AG04450 (cell line): Measurements from ENCODE around the gene INO80D. TPM values are rescaled to one million over a fixed set of nuclear protein-coding genes. Genes with fewer than 3 reads are reported as not detected.

Experiments
- CTCF ChIA-PET: fragments of 300-600, 350-600 bp; formaldehyde crosslinking; extraction: SDS; loops from one replicate; lab custom pipeline; 2022; ENCODE audit warnings: antibody characterized with exemption, inconsistent platforms; lab: Charles Lee
- POLR2A ChIA-PET: fragments of 350-600 bp; formaldehyde crosslinking; extraction: SDS; loops from one replicate; lab custom pipeline; 2021; ENCODE audit warnings: antibody characterized with exemption, inconsistent platforms; lab: Yijun Ruan, JAX
- DNase-seq: peaks from one replicate; pipeline ENCODE4 v3.0.0-alpha.2; 2011; ENCODE audit warnings: low read depth, low spot score
- H3K27ac ChIP-seq: one replicate; pipeline ENCODE4 v1.5.1; 2012; ENCODE audit warnings: low read depth, low read length, control low read depth
- H3K27me3 ChIP-seq: one replicate; pipeline ENCODE4 v1.6.0; 2012; ENCODE audit warnings: low read length; ENCODE audit not compliant: control insufficient read depth, insufficient read depth
- H3K4me3 ChIP-seq: 2 replicates; pipeline ENCODE4 v1.5.1; 2011; ENCODE audit warnings: mild to moderate bottlenecking, low read depth, low read length, control low read depth
- H3K9me3 ChIP-seq: 2 replicates; pipeline ENCODE4 v1.5.1; 2012; ENCODE audit warnings: low read length; ENCODE audit not compliant: control insufficient read depth, insufficient read depth
- polyA plus RNA-seq: library from polyadenylated mRNA; depleted of rRNA; stranded (reverse); fragments of >200 nt; gene quantifications from 2 replicates; pipeline ENCODE4 v1.2.3, GENCODE V29; 2011
- TF ChIP-seq, protein P1 (sequence below): IDR thresholded peaks from 2 replicates; pipeline ENCODE4 v1.5.1; 2011; ENCODE audit warnings: low read depth, low read length, control low read depth, inconsistent platforms

INO80D gene
- polyA plus RNA-seq, 1 experiment: 3.4 TPM

DNA sequence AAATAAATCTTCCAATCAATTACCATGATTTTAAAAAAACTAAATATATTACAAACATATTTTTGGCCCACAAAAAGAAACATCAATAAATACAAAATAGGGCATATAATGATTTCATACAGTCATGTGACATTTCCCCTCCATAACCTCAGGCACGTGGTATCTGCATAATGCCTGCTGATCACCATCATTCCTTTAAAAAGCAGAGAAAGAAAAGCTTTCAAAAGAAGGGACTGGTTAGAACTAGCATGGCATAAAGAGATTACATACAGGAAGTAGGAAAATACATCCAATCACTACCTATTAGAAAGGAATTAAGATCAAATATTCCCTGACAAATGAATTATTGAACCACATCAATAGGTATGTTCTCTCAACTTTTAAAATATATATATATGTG, 83.5 kb downstream of the INO80D start:
- POLR2A ChIA-PET: no interaction called here
- CTCF ChIA-PET: interaction anchor here (1.0 to 1.5 kb wide), 2 partner anchors 10 to 15 kb away, joined by 3 read pairs; no protein-coding TSS in a partner anchor
- H3K27me3 ChIP-seq: no peaks in the 10 kb centered on the region

DNA sequence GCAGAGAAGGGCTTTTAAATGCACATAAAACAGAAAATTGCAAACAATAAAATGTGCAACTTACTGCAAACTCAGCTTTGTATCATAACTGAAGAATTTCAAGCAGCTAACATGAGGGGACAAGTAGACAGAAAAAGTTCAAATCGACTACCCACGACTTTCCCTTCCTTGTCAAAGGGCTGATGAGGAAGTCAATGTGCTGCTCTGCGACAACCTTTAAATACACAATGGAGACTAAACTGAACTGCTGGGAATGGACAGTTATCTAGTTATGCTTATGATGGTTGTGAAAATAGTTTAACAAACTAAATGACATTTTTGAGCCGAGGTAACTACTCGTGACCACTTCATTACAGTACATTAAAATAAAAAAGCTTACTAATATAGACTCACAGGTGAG, 84.1 kb downstream of the INO80D start:
- ChIA-PET CTCF (interaction anchor here (1.0 to 1.5 kb wide), 2 partner anchors 10 to 16 kb away, joined by 3 read pairs; no protein-coding TSS in a partner anchor), POLR2A (no interaction called here)
- no peaks in the 10 kb centered on the region for H3K27me3 ChIP-seq
- no peak overlapping the region for H3K4me3 ChIP-seq
- H3K9me3 ChIP-seq: no peaks in the 10 kb centered on the region
- TF ChIP-seq, protein P1, sequence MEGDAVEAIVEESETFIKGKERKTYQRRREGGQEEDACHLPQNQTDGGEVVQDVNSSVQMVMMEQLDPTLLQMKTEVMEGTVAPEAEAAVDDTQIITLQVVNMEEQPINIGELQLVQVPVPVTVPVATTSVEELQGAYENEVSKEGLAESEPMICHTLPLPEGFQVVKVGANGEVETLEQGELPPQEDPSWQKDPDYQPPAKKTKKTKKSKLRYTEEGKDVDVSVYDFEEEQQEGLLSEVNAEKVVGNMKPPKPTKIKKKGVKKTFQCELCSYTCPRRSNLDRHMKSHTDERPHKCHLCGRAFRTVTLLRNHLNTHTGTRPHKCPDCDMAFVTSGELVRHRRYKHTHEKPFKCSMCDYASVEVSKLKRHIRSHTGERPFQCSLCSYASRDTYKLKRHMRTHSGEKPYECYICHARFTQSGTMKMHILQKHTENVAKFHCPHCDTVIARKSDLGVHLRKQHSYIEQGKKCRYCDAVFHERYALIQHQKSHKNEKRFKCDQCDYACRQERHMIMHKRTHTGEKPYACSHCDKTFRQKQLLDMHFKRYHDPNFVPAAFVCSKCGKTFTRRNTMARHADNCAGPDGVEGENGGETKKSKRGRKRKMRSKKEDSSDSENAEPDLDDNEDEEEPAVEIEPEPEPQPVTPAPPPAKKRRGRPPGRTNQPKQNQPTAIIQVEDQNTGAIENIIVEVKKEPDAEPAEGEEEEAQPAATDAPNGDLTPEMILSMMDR: no peak
- no peak overlapping the region for H3K27ac ChIP-seq
- no peak for DNase-seq

More for the DNA sequence above, 83.5 kb downstream of the INO80D start:
- Histone ChIP-seq H3K27ac (no peak overlapping the region), H3K9me3 (no peaks in the 10 kb centered on the region), H3K4me3 (no peak overlapping the region)
- TF ChIP-seq, protein P1: no peak
- no peak for DNase-seq

DNA sequence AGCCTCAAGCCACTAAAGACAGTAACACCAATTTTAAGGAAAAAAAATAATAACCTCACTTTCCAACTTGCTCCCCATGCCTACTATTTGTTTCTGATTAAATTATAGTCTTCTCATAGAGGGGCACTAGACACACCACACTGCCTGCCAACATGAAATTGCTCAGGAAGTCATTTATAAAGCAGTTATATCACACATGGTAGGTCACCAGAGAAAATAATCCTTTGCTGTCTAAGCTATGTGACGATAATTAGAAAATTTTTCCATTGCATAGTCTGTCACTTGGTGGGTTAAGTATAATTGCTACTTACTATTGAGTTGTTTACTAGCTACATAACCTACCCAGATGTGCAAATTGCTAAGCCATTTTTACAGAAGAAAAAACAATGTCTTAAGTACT, 85.2 kb downstream of the INO80D start:
- ChIA-PET CTCF (interaction anchor here (1.5 kb wide), 1 partner anchor 17 kb away, joined by 3 read pairs; no protein-coding TSS in a partner anchor), POLR2A (no interaction called here)

DNA sequence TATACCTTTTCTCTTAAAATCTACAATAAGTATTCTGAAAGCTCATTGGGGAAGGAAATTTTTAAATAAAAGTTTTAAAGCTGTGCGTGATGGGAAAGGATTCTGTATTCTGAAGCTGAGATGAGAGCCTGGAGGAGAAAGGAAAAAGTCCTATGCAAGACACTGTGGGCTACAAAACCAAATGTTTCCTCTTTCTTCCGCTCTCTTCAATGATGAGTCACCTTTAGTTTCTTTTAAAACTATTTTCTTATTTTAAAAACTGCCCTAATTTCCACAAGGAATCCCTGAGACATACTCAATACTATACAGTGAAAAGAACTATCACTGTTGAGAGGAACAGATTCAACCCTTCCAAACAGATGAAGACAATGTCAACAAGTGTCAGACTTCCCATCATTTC, 87.4 kb downstream of the INO80D start:
- CTCF ChIA-PET: interaction anchor here (0.6 to 1.5 kb wide), 4 partner anchors 9 to 166 kb away, joined by 4 to 6 read pairs (median 4); no protein-coding TSS in a partner anchor
- no peak for DNase-seq
- TF ChIP-seq, protein P1: no peak
- H3K27me3 ChIP-seq: no peaks in the 10 kb centered on the region
- no peaks in the 10 kb centered on the region for H3K9me3 ChIP-seq
- POLR2A ChIA-PET: no interaction called here
- no peak overlapping the region for H3K4me3 ChIP-seq
- no peak overlapping the region for H3K27ac ChIP-seq

More for the DNA sequence above, 85.2 kb downstream of the INO80D start:
- DNase-seq: no peak
- TF ChIP-seq, protein P1: no peak
- H3K9me3 ChIP-seq: no peaks in the 10 kb centered on the region
- H3K27ac ChIP-seq: no peak overlapping the region
- H3K27me3 ChIP-seq: no peaks in the 10 kb centered on the region
- no peak overlapping the region for H3K4me3 ChIP-seq

DNA sequence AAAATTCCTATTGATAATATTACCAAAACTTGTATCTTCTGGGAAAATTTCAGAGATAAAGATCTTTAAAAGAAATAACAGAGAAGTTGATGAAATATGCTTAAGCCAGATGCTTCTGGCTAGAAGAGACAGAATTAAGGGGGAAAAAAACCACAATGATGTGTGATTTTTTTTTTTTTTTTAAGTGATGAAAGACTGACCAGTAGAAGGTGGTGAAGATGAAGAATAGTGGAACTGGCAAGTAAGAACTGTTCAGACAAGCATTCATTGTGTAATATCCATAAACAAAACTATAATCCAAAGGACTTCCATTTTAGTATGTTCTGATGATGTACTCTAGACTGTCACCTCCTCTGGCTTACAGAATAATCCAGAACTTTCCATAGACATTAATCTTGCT, 89.8 kb downstream of the INO80D start:
- Histone ChIP-seq H3K9me3 (no peaks in the 10 kb centered on the region), H3K4me3 (no peak overlapping the region), H3K27ac (no peak overlapping the region), H3K27me3 (no peaks in the 10 kb centered on the region)
- DNase-seq: no peak
- TF ChIP-seq, protein P1: no peak
- CTCF ChIA-PET: interaction anchor here (1.0 kb wide), 1 partner anchor 47 kb away, joined by 3 read pairs; no protein-coding TSS in a partner anchor
- POLR2A ChIA-PET: no interaction called here
